Measurements from ENCODE around the gene EEF1A2. TPM values are rescaled to one million over a fixed set of nuclear protein-coding genes. Genes with fewer than 3 reads are reported as not detected.

Gene EEF1A2
- total RNA-seq, 1 donor from 2014 or later, result 0.54 TPM

DNA sequence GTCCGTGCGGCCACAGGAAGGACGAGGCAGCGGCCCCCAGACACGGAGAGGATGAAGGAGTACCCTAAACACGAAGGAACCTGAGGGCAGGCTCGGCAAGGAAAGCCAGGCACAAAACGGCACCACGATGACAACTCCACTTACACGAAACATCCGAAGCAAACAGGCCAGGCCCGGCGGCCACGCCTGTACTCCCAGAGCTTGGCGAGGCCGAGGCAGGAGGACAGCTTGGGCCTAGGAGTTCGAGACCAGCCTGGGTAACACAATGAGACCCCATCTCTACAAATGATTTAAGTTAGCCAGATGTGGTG lies 39.9 kb downstream of the EEF1A2 start:
- H3K9ac ChIP-seq, result no peak overlapping the region
- H4K20me1 ChIP-seq (ENCODE audit: low read depth), result peaks cover 100% of the 10 kb centered on the region
- DNase-seq (ENCODE audit: low spot score), result no peak
- H3K4me1 Mint-ChIP-seq, result peaks cover 41% of the 10 kb centered on the region
- peaks cover 56% of the 10 kb centered on the region for H3K79me2 ChIP-seq (ENCODE audit: low read depth)
- H3K27ac Mint-ChIP-seq, result peak overlapping the region; percentile 92
- no peak overlapping the region for H3K4me2 ChIP-seq
- H3K36me3 Mint-ChIP-seq, result no peaks in the 10 kb centered on the region
- TF ChIP-seq, protein P1, sequence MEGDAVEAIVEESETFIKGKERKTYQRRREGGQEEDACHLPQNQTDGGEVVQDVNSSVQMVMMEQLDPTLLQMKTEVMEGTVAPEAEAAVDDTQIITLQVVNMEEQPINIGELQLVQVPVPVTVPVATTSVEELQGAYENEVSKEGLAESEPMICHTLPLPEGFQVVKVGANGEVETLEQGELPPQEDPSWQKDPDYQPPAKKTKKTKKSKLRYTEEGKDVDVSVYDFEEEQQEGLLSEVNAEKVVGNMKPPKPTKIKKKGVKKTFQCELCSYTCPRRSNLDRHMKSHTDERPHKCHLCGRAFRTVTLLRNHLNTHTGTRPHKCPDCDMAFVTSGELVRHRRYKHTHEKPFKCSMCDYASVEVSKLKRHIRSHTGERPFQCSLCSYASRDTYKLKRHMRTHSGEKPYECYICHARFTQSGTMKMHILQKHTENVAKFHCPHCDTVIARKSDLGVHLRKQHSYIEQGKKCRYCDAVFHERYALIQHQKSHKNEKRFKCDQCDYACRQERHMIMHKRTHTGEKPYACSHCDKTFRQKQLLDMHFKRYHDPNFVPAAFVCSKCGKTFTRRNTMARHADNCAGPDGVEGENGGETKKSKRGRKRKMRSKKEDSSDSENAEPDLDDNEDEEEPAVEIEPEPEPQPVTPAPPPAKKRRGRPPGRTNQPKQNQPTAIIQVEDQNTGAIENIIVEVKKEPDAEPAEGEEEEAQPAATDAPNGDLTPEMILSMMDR (IDR thresholded peaks at IDR 0.05), result no peak
- TF ChIP-seq EZH2phosphoT487 (IDR thresholded peaks at IDR 0.05) (no peak), EZH2 (IDR thresholded peaks at IDR 0.05) (no peak)
- H3F3A ChIP-seq (ENCODE audit: low read depth), result no peaks in the 10 kb centered on the region
- H3K27me3 Mint-ChIP-seq (ENCODE audit: insufficient read depth, low read depth), result peaks cover 4% of the 10 kb centered on the region
- no peaks in the 10 kb centered on the region for H3K27me3 ChIP-seq
- H2AFZ ChIP-seq (replicated peaks), result no peak overlapping the region
- no peak overlapping the region for H3K4me3 ChIP-seq
- H3K36me3 ChIP-seq, result no peaks in the 10 kb centered on the region
- H3K9me3 ChIP-seq (ENCODE audit: low read depth), result no peaks in the 10 kb centered on the region
- no peak overlapping the region for H3K27ac ChIP-seq
- no peak overlapping the region for H3K4me3 Mint-ChIP-seq
- no peaks in the 10 kb centered on the region for H3K9me3 Mint-ChIP-seq
- peaks cover 22% of the 10 kb centered on the region for H3K4me1 ChIP-seq

GRCh38 chr20:63458170-63459069 lies 40.5 kb downstream of the EEF1A2 start:
- Mint-ChIP-seq H3K36me3 (no peaks in the 10 kb centered on the region), H3K4me3 (no peak overlapping the region), H3K27ac (peak overlapping the region; percentile 92), H3K4me1 (peaks cover 41% of the 10 kb centered on the region), H3K9me3 (no peaks in the 10 kb centered on the region), H3K27me3 (ENCODE audit: insufficient read depth, low read depth) (peaks cover 4% of the 10 kb centered on the region)
- Histone ChIP-seq H3K4me1 (peaks cover 22% of the 10 kb centered on the region), H3F3A (ENCODE audit: low read depth) (no peaks in the 10 kb centered on the region), H3K9me3 (ENCODE audit: low read depth) (no peaks in the 10 kb centered on the region), H3K79me2 (ENCODE audit: low read depth) (peaks cover 56% of the 10 kb centered on the region), H3K9ac (no peak overlapping the region), H3K27ac (no peak overlapping the region), H3K4me2 (no peak overlapping the region), H3K36me3 (no peaks in the 10 kb centered on the region), H3K27me3 (no peaks in the 10 kb centered on the region), H2AFZ (replicated peaks) (no peak overlapping the region), H3K4me3 (no peak overlapping the region), H4K20me1 (ENCODE audit: low read depth) (peaks cover 100% of the 10 kb centered on the region)
- TF ChIP-seq EZH2 (IDR thresholded peaks at IDR 0.05) (no peak), EZH2phosphoT487 (IDR thresholded peaks at IDR 0.05) (no peak)
- TF ChIP-seq, protein P1 (IDR thresholded peaks at IDR 0.05), result no peak
- no peak for DNase-seq (ENCODE audit: low spot score)

GRCh38 chr20:63457737-63458136 lies 41.1 kb downstream of the EEF1A2 start:
- Histone ChIP-seq H3K4me1 (peaks cover 26% of the 10 kb centered on the region), H3K9ac (no peak overlapping the region)
- H3K27me3 Mint-ChIP-seq (ENCODE audit: insufficient read depth, low read depth), result peaks cover 4% of the 10 kb centered on the region

More at GRCh38 chr20:63457737-63458136, 41.1 kb downstream of the EEF1A2 start:
- TF ChIP-seq EZH2 (IDR thresholded peaks at IDR 0.05), result no peak
- TF ChIP-seq EZH2phosphoT487 (IDR thresholded peaks at IDR 0.05), result no peak
- TF ChIP-seq, protein P1 (IDR thresholded peaks at IDR 0.05), result no peak
- Histone ChIP-seq H3K4me2 (no peak overlapping the region), H4K20me1 (ENCODE audit: low read depth) (peaks cover 100% of the 10 kb centered on the region), H3K27ac (no peak overlapping the region), H3K79me2 (ENCODE audit: low read depth) (peaks cover 58% of the 10 kb centered on the region), H3K4me3 (no peak overlapping the region), H3K36me3 (no peaks in the 10 kb centered on the region), H3K9me3 (ENCODE audit: low read depth) (no peaks in the 10 kb centered on the region), H2AFZ (replicated peaks) (no peak overlapping the region), H3F3A (ENCODE audit: low read depth) (no peaks in the 10 kb centered on the region), H3K27me3 (no peaks in the 10 kb centered on the region)
- Mint-ChIP-seq H3K4me3 (no peak overlapping the region), H3K9me3 (no peaks in the 10 kb centered on the region), H3K36me3 (no peaks in the 10 kb centered on the region), H3K27ac (no peak overlapping the region), H3K4me1 (peaks cover 39% of the 10 kb centered on the region)
- no peak for DNase-seq (ENCODE audit: low spot score)
